GM12872 (cell line): ENCODE results near the gene TERT.

ENCODE experiments used
- CTCF ChIP-seq: IDR thresholded peaks from 3 replicates; pipeline ENCODE4 v1.5.1; 2011; ENCODE audit warnings: low read depth, mild to moderate bottlenecking, low read length, moderate library complexity; ENCODE audit not compliant: insufficient read depth

TERT gene

GRCh38 chr5:1257363-1257762 is 37.5 kb downstream of the TERT start:
- no peak for TF ChIP-seq CTCF

GRCh38 chr5:1256776-1257175 is 38.1 kb downstream of the TERT start:
- TF ChIP-seq CTCF: no peak

GRCh38 chr5:1255081-1255561 is 39.7 kb downstream of the TERT start:
- no peak for TF ChIP-seq CTCF

- TF ChIP-seq CTCF: no peak
Observed at GRCh38 chr5:1254196-1254595, 40.7 kb downstream of the TERT start.

- TF ChIP-seq CTCF: no peak
Observed at GRCh38 chr5:1253456-1254105, 41.3 kb downstream of the TERT start.

GRCh38 chr5:1252681-1253080 is 42.2 kb downstream of the TERT start:
- no peak for TF ChIP-seq CTCF

GRCh38 chr5:1251678-1252580 is 42.9 kb downstream of the TERT start:
- no peak for TF ChIP-seq CTCF
